Caco-2 (cell line): ENCODE measurements around the gene TSPAN4. TPM values are rescaled to one million over a fixed set of nuclear protein-coding genes. Genes with fewer than 3 reads are reported as not detected.

Experiments used
- BruUV-seq: library from RNA; stranded (reverse); fragments of 400-500 nt; replicated peaks from 2 replicates; lab custom pipeline; 2021; lab: Mats Ljungman, UMichigan
- CTCF ChIA-PET: fragments of 300-600 bp; sonication (Branson Sonifier 250); formaldehyde crosslinking; loops from one replicate; lab custom pipeline; 2022; ENCODE audit warnings: antibody characterized with exemption; lab: Charles Lee
- POLR2A ChIA-PET: fragments of 300-600 bp; sonication (Branson Sonifier 250); formaldehyde crosslinking; loops from one replicate; lab custom pipeline; 2022; ENCODE audit warnings: antibody characterized with exemption; lab: Charles Lee
- DNase-seq, 2 experiments: peaks; one replicate each; pipeline versions ENCODE4 v3.0.0 to v3.0.0-alpha.2; 2020 to 2022
- H3K27me3 ChIP-seq: replicated peaks from 2 replicates; pipeline ENCODE4 v1.6.0; 2011; ENCODE audit warnings: low read length; ENCODE audit not compliant: control insufficient read depth, insufficient read depth
- H3K36me3 ChIP-seq: 2 replicates; pipeline ENCODE4 v1.5.1; 2011; ENCODE audit warnings: low read length; ENCODE audit not compliant: control insufficient read depth, insufficient read depth
- H3K4me1 ChIP-seq: fragments of 250-450 bp; sonication (Bioruptor Pico); 2 replicates; pipeline ENCODE4 v1.5.1; 2020; ENCODE audit warnings: mild to moderate bottlenecking
- H3K4me3 ChIP-seq: 2 replicates; pipeline ENCODE4 v1.5.1; 2011; ENCODE audit warnings: low read depth, mild to moderate bottlenecking, control low read depth, low read length
- H3K9me3 ChIP-seq: fragments of 250-450 bp; sonication (Bioruptor Pico); 2 replicates; pipeline ENCODE4 v1.5.1; 2020; ENCODE audit warnings: mild to moderate bottlenecking, moderate library complexity
- H3K27ac Mint-ChIP-seq: one replicate; pipeline ENCODE4 v1.8.0; 2022; ENCODE audit warnings: mixed read lengths; ENCODE audit not compliant: unreplicated experiment
- H3K27me3 Mint-ChIP-seq: one replicate; pipeline ENCODE4 v1.8.0; 2022; ENCODE audit warnings: mixed read lengths; ENCODE audit not compliant: insufficient read depth, unreplicated experiment
- H3K36me3 Mint-ChIP-seq: one replicate; pipeline ENCODE4 v1.8.0; 2022; ENCODE audit warnings: mild to moderate bottlenecking, mixed read lengths; ENCODE audit not compliant: insufficient read depth, unreplicated experiment
- H3K4me1 Mint-ChIP-seq: one replicate; pipeline ENCODE4 v1.8.0; 2022; ENCODE audit warnings: low read depth, mixed read lengths; ENCODE audit not compliant: unreplicated experiment
- H3K4me3 Mint-ChIP-seq: one replicate; pipeline ENCODE4 v1.8.0; 2022; ENCODE audit warnings: mild to moderate bottlenecking, moderate library complexity, mixed read lengths; ENCODE audit not compliant: unreplicated experiment
- H3K9me3 Mint-ChIP-seq: one replicate; pipeline ENCODE4 v1.8.0; 2022; ENCODE audit warnings: mixed read lengths; ENCODE audit not compliant: unreplicated experiment
- CTCF ChIP-seq, 2 experiments: fragments of 200-600 bp in 1 of 2; IDR thresholded peaks; 1 replicate in 1 of 2; 2 replicates in 1 of 2; pipeline versions ENCODE4 v1.5.1 to v1.8.0; 2011 to 2022; ENCODE audit warnings: antibody characterized with exemption in 1 of 2, control low read depth in 1 of 2, inconsistent platforms in 1 of 2, low read depth in 1 of 2, low read length in 1 of 2, mild to moderate bottlenecking in 1 of 2, moderate library complexity in 1 of 2; ENCODE audit not compliant: insufficient read depth in 1 of 2, severe bottlenecking in 1 of 2, unreplicated experiment in 1 of 2
- intact Hi-C: fragments of 100-400 bp; cut with micrococcal nuclease; formaldehyde crosslinking; loops from one replicate; pipeline ENCODE4 v1.10.0; 2022; ENCODE audit not compliant: unreplicated experiment
- total RNA-seq: library from RNA; stranded (reverse); gene quantifications from 2 replicates; pipeline ENCODE4 v1.2.3, GENCODE V29; 2022

TSPAN4 gene
- total RNA-seq, 1 experiment from 2014 or later, result 95.9 TPM

GRCh38 chr11:910589-911030 is 68.0 kb downstream of the TSPAN4 start, which contains the start of gene CHID1:
Gene CHID1 (minus strand): TSS chr11:910810. CDS start chr11:904816, 5,994 bp downstream.
- peak within 1 kb of the TSS; percentile 100 for H3K4me3 ChIP-seq
- TF ChIP-seq CTCF (IDR thresholded peaks at IDR 0.05; ENCODE audit: insufficient read depth in 1 of 2, low read depth in 1 of 2, low read length in 1 of 2, severe bottlenecking in 1 of 2, unreplicated experiment in 1 of 2), result no peak
- ChIA-PET CTCF (interaction anchor here (0.6 to 1.5 kb wide), 5 partner anchors 13 to 144 kb away, joined by 3 to 6 read pairs (median 4); no protein-coding TSS in a partner anchor), POLR2A (interaction anchor here (0.6 to 1.7 kb wide), 3 partner anchors 30 to 91 kb away, joined by 3 to 12 read pairs (median 3); no protein-coding TSS in a partner anchor)
- no peaks in the 10 kb centered on the region for H3K9me3 Mint-ChIP-seq
- H3K36me3 ChIP-seq, result peaks cover 1% of the 10 kb centered on the region; the same call in 1 of the 2 replicates
- H3K4me3 Mint-ChIP-seq, result peak within 1 kb of the TSS; percentile 84
- no TSS peak for BruUV-seq
- H3K9me3 ChIP-seq, result no peaks in the 10 kb centered on the region
- H3K27me3 ChIP-seq, result no peaks in the 10 kb centered on the region
- H3K27me3 Mint-ChIP-seq, result no peaks in the 10 kb centered on the region
- peak; percentile 90 to 96 for DNase-seq
- peaks cover 20% of the 10 kb centered on the region for H3K36me3 Mint-ChIP-seq
- H3K4me1 ChIP-seq, result peaks cover 6% of the 10 kb centered on the region
- intact Hi-C loops, result loop anchor here (1.0 kb wide), 1 partner anchor 42 kb away; no protein-coding TSS in a partner anchor
- H3K27ac Mint-ChIP-seq, result peak within 1 kb of the TSS; percentile 78
- H3K4me1 Mint-ChIP-seq, result peaks cover 6% of the 10 kb centered on the region

GRCh38 chr11:911031-911889 is 68.6 kb downstream of the TSPAN4 start:
- peak in 1 of 2 experiments; percentile 15 for TF ChIP-seq CTCF (IDR thresholded peaks at IDR 0.05; ENCODE audit: insufficient read depth in 1 of 2, low read depth in 1 of 2, low read length in 1 of 2, severe bottlenecking in 1 of 2, unreplicated experiment in 1 of 2)
- intact Hi-C loops, result loop anchor here (1.0 kb wide), 1 partner anchor 41 kb away; no protein-coding TSS in a partner anchor
- H3K36me3 ChIP-seq, result peaks cover 1% of the 10 kb centered on the region; the same call in 1 of the 2 replicates
- peaks cover 6% of the 10 kb centered on the region for H3K4me1 Mint-ChIP-seq
- H3K27ac Mint-ChIP-seq, result peak overlapping the region; percentile 78
- H3K4me3 Mint-ChIP-seq, result peak overlapping the region; percentile 84
- no peaks in the 10 kb centered on the region for H3K9me3 Mint-ChIP-seq
- no peak for DNase-seq
- H3K9me3 ChIP-seq, result no peaks in the 10 kb centered on the region
- no peaks in the 10 kb centered on the region for H3K27me3 Mint-ChIP-seq
- peaks cover 6% of the 10 kb centered on the region for H3K4me1 ChIP-seq
- ChIA-PET CTCF (interaction anchor here (0.6 to 1.5 kb wide), 6 partner anchors 13 to 144 kb away, joined by 3 to 6 read pairs (median 4); no protein-coding TSS in a partner anchor), POLR2A (interaction anchor here (0.6 to 1.7 kb wide), 3 partner anchors 29 to 92 kb away, joined by 3 to 12 read pairs (median 3); no protein-coding TSS in a partner anchor)
- TSS peak; percentile 92 for BruUV-seq
- peaks cover 17% of the 10 kb centered on the region for H3K36me3 Mint-ChIP-seq
- peak overlapping the region; percentile 93 for H3K4me3 ChIP-seq
- H3K27me3 ChIP-seq, result no peaks in the 10 kb centered on the region

GRCh38 chr11:911890-912219 is 69.2 kb downstream of the TSPAN4 start:
- ChIA-PET POLR2A (interaction anchor here (1.7 kb wide), 1 partner anchor 41 kb away, joined by 12 read pairs; no protein-coding TSS in a partner anchor), CTCF (interaction anchor here (0.6 kb wide), 1 partner anchor 86 kb away, joined by 3 read pairs; no protein-coding TSS in a partner anchor)
- peaks cover 1% of the 10 kb centered on the region; the same call in 1 of the 2 replicates for H3K36me3 ChIP-seq
- peak overlapping the region; percentile 78 for H3K27ac Mint-ChIP-seq
- no peak for DNase-seq
- H3K4me3 Mint-ChIP-seq, result peak overlapping the region; percentile 84
- peaks cover 6% of the 10 kb centered on the region for H3K4me1 ChIP-seq
- H3K9me3 ChIP-seq, result no peaks in the 10 kb centered on the region
- H3K27me3 ChIP-seq, result no peaks in the 10 kb centered on the region
- no peak for TF ChIP-seq CTCF (IDR thresholded peaks at IDR 0.05; ENCODE audit: insufficient read depth in 1 of 2, low read depth in 1 of 2, low read length in 1 of 2, severe bottlenecking in 1 of 2, unreplicated experiment in 1 of 2)
- peaks cover 12% of the 10 kb centered on the region for H3K36me3 Mint-ChIP-seq
- intact Hi-C loops, result loop anchor here (1.0 kb wide), 1 partner anchor 40 kb away; no protein-coding TSS in a partner anchor
- H3K4me1 Mint-ChIP-seq, result peaks cover 6% of the 10 kb centered on the region
- BruUV-seq, result no TSS peak
- H3K9me3 Mint-ChIP-seq, result no peaks in the 10 kb centered on the region
- H3K27me3 Mint-ChIP-seq, result no peaks in the 10 kb centered on the region
- H3K4me3 ChIP-seq, result no peak overlapping the region
